Stomach (tissue), 4 donors: ENCODE measurements around the gene CYTH3.

Source experiments
- CTCF ChIP-seq, 7 experiments: fragments of 450-650 bp in 4 of 7; fragments of 200-600 bp in 3 of 7; sonication (generic) in 3 of 7; IDR thresholded peaks; one replicate each; pipeline ENCODE4 v1.5.1; 2016 to 2019; ENCODE audit warnings: antibody characterized with exemption in 7 of 7, control low read depth in 2 of 7, mild to moderate bottlenecking in 1 of 7
- EP300 ChIP-seq: sonication (generic); formaldehyde crosslinking; IDR thresholded peaks from one replicate; pipeline ENCODE4 v1.6.1; 2017; ENCODE audit warnings: antibody characterized with exemption
- POLR2AphosphoS5 ChIP-seq, 3 donors: sonication (generic); formaldehyde crosslinking; IDR thresholded peaks; one replicate each; pipeline ENCODE4 v1.6.1; 2016; ENCODE audit warnings: antibody characterized with exemption in 3 of 3

GRCh38 chr7:6179620-6180343, 92.6 kb downstream of the CYTH3 start:
- TF ChIP-seq EP300 = no peak
- TF ChIP-seq CTCF (IDR thresholded peaks at IDR 0.05) = no peak
- no peak for TF ChIP-seq POLR2AphosphoS5 (IDR thresholded peaks at IDR 0.05)
